CD4-positive, alpha-beta T cell treated with Interleukin-12 subunit alpha and Interleukin-12 subunit beta, for 1 hour (primary cell): ENCODE results near the gene UPK3BL2.
A peak's percentile ranks its signal among the peaks of the same experiment; 100 is the strongest.
"Not testable (repeated sequence)": the region's sequence is repeated elsewhere in the genome, so short reads cannot be mapped to it uniquely, and the experiment has no call there.

ENCODE experiments used
- DNase-seq: peaks from one replicate; pipeline ENCODE4 v3.0.0-alpha.2; 2020

UPK3BL2 gene

GRCh38 chr7:102543596-102543995 lies at the start of gene UPK3BL2:
Gene UPK3BL2 (minus strand): TSS chr7:102543696. CDS start chr7:102543636, 60 bp downstream.
- DNase-seq = not testable (repeated sequence)

DNA sequence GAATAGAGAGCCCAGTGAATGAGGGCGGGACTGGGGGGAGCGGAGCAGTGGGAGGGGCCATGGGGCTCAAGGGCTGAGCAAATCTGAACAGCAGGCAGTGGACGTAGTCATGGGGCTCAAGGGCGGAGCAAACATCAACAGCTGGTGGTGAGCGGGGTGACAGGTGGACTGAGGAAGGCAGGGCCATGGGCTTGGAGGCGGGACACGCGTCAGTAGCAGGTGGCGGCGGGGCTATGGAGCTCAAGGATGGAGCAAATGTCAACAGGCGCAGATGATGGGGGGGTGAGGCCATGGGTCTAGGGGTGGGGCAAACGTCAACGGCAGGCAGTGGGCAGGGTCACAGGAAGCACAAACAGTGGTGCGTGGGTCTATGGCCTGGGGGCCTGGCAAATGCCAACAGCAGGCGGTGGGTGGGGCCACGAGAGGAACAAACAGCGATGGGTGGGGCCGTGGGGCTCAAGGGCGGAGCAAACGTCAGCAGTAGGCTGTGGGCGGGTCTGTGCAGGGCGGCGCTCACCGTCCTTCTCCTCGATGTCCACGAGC lies 49.1 kb upstream of the UPK3BL2 start:
- DNase-seq = peak; percentile 72

- not testable (repeated sequence) for DNase-seq
Observed at GRCh38 chr7:102589857-102590256, 46.4 kb upstream of the UPK3BL2 start.

DNA sequence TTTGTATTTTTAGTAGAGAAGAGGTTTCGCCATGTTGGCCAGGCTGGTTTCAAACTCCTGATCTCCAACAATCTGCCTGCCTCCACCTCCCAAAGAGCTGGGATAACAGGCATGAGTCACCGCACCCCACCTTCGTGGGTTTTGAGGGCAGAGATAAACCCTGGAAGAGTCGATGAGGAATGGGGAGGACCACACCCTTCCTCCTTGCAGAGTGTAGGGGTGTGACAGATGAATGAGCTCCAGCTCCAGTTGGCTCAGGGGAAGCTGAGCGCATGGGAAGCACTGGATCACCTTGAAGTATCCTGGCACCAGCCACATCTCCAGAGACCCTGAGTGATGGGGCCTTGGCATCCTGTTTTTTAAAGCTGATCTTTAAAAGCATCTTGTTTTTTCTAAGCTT lies 40.0 kb upstream of the UPK3BL2 start:
- not testable (repeated sequence) for DNase-seq

- not testable (repeated sequence) for DNase-seq
Observed at GRCh38 chr7:102581722-102582121, 38.2 kb upstream of the UPK3BL2 start.

DNA sequence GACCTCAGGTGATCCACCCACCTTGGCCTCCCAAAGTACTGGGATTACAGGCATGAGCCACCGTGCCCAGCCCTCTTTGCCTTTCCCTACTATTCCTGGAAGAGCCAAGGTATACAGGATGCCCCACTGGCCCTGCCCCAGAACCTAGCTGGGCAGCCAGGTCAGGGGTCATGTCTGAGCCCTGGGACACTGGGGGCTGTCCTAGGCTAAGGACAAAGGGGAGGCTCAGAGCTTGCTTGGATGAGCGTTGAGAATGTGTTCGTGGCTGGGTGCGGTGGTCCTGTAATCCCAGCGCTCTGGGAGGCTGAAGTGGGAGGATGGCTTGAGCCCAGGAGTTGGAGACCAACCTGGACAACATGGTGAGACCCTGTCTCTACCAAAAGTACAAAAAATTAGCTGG lies 35.0 kb upstream of the UPK3BL2 start:
- not testable (repeated sequence) for DNase-seq

GRCh38 chr7:102577315-102578240 lies 34.1 kb upstream of the UPK3BL2 start:
- DNase-seq = not testable (repeated sequence)

DNA sequence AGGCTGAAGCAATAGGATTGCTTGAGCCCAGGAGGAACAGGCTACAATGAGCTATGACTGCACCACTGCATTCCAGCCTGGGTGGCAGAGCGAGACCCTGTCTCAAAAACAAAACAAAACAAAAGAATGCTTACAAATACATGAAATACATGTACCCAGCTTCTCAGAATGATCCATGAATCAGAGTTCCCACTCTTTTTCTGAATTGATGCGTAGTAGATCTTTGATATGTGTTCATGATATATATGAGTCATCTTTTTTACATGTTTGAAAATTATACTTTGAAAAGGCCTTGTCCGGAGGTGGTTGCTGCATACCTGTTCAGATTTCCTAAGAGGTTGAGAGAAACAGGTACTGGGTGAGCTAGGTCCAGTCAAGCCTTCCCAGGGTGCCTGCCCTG lies 32.9 kb upstream of the UPK3BL2 start:
- not testable (repeated sequence) for DNase-seq

DNA sequence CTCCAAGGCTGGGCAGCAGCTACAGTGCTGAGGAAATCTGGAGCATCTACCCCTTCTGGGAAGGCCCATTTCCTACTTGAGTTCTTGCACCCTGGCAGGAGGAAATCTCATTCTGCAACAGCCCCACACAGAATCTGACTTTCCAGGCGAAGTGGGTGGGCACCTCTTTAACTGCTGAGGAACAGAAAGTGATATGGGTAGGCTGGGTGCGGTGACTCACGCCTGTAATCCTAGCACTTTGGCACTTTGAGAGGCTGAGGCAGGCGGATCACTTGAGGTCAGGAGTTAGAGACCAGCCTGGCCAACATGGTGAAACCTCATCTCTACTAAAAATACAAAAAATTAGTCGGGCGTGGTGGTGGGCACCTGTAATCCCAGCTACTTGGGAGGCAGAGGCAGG lies 31.1 kb upstream of the UPK3BL2 start:
- DNase-seq = not testable (repeated sequence)

GRCh38 chr7:102572261-102573239 lies 29.1 kb upstream of the UPK3BL2 start, which contains the start of gene POLR2J3:
Gene POLR2J3 (minus strand): TSS chr7:102572583. CDS start chr7:102572521, 62 bp downstream.
- peak; percentile 97 for DNase-seq

- DNase-seq = not testable (repeated sequence)
Observed at GRCh38 chr7:102568620-102569019, 25.1 kb upstream of the UPK3BL2 start.

GRCh38 chr7:102550808-102551422 lies 7.4 kb upstream of the UPK3BL2 start, which contains the start of gene SPDYE2:
Gene SPDYE2 (plus strand): TSS chr7:102551226. CDS start chr7:102553256, 2,030 bp downstream.
- not testable (repeated sequence) for DNase-seq

DNA sequence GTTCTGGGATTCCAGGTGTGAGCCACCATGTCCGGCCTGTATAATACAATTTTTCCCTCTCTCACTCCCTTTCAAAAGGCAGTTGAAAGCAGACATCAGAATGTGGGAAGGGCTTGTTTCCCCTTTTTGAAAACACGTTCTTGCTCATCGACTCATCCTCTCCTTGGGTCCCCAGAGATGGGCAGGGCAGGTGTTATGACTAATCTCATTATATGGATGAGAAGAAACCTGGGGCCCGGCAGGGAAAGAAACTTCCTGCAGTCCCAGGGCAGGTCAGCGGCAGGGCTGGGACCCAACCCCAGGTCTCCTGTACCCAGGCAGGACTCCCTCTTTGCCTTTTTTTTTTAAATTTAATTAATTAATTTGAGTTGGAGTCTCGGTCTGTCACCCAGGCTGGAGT lies 2.9 kb upstream of the UPK3BL2 start:
- not testable (repeated sequence) for DNase-seq

- not testable (repeated sequence) for DNase-seq
Observed at GRCh38 chr7:102545288-102545687, 1.8 kb upstream of the UPK3BL2 start.

GRCh38 chr7:102544372-102544771 lies 876 bp upstream of the UPK3BL2 start:
- DNase-seq = not testable (repeated sequence)

DNA sequence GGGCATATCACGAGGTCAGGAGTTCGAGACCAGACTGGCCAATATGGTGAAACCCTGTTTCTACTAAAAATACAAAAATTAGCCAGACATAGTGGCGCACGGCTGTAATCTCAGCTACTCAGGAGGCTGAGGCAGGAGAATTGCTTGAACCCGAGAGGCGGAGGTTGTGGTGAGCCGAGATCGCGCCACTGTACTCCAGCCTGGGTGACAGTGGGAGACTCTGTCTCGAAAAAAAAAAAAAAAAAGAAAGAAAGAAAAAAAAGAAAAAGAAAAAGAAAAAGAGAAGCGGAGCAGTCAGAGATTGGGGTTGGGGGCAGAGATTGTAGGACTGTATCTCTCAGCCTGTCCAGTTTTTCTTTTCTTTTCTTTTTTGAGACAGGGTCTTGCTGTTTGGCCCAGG lies 725 bp downstream of the UPK3BL2 start:
- not testable (repeated sequence) for DNase-seq

DNA sequence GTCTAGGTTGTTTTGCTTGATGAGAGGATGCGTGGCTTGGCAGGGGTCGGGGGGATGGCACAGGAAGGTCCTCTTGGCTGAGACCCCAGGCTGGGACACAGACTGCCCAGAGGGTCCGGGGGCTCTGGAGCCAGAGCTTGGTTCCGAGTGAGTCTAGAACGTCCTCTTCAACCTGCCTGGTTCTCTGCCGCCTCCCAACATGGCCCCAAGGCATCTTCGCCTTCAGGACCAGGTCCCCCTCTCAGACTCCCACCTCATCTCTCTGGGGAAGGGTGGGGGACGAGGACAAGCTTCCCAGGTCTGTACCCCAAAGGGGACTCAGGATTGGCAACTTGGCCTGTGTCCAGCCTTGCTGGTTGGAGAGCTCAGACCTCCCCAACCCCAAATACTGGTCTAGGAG lies 1.4 kb downstream of the UPK3BL2 start:
- not testable (repeated sequence) for DNase-seq

- not testable (repeated sequence) for DNase-seq
Observed at GRCh38 chr7:102540604-102541003, 2.9 kb downstream of the UPK3BL2 start.

- not testable (repeated sequence) for DNase-seq
Observed at GRCh38 chr7:102535062-102535615, 8.4 kb downstream of the UPK3BL2 start.

DNA sequence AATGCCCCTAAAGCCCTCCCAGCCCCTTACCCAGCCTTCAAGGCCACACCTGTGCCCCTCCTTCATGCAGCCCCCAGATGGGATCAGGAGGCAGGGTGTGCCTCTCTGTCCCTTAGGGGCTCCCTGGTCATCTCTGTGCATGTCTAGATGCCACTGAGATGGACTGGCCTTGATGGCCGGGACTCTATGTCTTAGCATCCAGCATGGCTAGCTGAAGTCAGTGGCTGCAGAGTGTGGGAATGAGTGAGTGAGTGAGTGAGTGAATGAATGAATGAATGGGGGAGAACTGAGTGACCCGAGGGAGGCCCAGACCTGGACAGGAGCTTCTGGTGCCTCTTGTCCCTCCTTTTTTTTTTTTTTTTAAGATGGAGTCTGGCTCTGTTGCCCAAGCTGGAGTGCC lies 11.4 kb downstream of the UPK3BL2 start:
- DNase-seq = not testable (repeated sequence)

DNA sequence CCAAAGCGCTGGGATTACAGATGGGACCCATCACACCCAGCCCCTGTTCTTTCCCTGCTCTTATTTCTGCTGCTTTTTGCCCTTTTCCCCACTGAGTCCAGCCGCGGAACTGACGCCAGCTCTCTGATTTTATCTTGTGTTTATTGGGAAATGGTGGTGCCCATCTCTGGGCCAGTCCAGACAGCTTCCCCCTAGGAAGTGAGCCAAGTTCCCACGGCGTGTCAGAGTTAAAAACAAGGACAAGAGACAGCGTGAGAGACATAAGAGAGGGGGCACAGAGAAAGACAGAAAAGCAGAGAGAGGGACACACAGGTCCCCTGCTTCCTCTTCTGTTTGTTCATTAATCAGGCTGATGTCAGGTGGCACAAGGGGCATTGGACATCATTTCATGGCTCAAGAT lies 11.9 kb downstream of the UPK3BL2 start:
- DNase-seq = not testable (repeated sequence)
